Transverse colon (tissue), 3 donors: ENCODE data around the gene APBA1.

Experiments
- EP300 ChIP-seq: sonication (generic); formaldehyde crosslinking; IDR thresholded peaks from one replicate; pipeline ENCODE4 v1.6.1; 2017; ENCODE audit warnings: antibody characterized with exemption, low read depth
- TF ChIP-seq, protein P1 (sequence below), 5 experiments: fragments of 200-600 bp in 3 of 5; fragments of 450-650 bp in 2 of 5; sonication (generic) in 3 of 5; IDR thresholded peaks; 1 replicate in 2 of 5; 2 replicates in 3 of 5; pipeline ENCODE4 v1.5.1; 2016 to 2017; ENCODE audit warnings: antibody characterized with exemption in 5 of 5, inconsistent platforms in 3 of 5, mild to moderate bottlenecking in 2 of 5, moderate library complexity in 1 of 5

DNA sequence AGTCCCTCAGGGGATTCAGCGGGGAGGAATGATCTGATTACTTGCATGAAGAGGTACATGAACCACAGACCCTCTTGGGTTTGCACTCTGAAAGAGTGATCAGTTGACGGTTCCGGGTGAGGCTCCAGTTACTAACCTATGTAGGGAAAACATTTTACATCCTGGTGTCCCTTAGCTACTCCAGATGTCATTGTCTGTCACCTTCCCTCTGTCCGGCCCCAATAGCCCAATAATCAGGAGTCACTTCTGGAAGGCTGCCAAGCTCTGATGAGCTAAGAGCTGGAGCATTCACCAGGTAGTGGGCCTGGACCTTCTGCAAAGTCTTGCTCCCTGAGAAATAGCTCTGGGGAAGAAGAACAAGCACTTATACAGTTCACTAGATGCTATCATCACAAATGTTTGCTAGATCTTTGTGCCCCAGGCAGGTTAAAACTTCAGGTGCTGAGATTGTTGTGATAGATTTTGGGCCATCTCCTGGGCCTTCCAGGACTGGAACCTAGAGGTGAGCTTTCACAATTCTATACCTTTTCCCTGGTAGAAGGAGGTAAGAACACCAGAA is 282.7 kb downstream of the APBA1 start:
- TF ChIP-seq, protein P1, sequence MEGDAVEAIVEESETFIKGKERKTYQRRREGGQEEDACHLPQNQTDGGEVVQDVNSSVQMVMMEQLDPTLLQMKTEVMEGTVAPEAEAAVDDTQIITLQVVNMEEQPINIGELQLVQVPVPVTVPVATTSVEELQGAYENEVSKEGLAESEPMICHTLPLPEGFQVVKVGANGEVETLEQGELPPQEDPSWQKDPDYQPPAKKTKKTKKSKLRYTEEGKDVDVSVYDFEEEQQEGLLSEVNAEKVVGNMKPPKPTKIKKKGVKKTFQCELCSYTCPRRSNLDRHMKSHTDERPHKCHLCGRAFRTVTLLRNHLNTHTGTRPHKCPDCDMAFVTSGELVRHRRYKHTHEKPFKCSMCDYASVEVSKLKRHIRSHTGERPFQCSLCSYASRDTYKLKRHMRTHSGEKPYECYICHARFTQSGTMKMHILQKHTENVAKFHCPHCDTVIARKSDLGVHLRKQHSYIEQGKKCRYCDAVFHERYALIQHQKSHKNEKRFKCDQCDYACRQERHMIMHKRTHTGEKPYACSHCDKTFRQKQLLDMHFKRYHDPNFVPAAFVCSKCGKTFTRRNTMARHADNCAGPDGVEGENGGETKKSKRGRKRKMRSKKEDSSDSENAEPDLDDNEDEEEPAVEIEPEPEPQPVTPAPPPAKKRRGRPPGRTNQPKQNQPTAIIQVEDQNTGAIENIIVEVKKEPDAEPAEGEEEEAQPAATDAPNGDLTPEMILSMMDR (IDR thresholded peaks at IDR 0.05) = no peak
- TF ChIP-seq EP300 = no peak
